ENCODE data around the gene EDN2.

- no peak for TF ChIP-seq EZH2 (IDR thresholded peaks at IDR 0.05; ENCODE audit: insufficient read depth, poor library complexity, severe bottlenecking)
- no peak for TF ChIP-seq EZH2phosphoT487 (IDR thresholded peaks at IDR 0.05; ENCODE audit: insufficient read depth, low read depth)
Observed at GRCh38 chr1:41497056-41497440, 12.6 kb upstream of the EDN2 start.
